MM.1S (cell line): ENCODE results near the gene PNPLA5.

Source experiments
- DNase-seq: peaks from one replicate; pipeline ENCODE4 v3.0.0-alpha.2; 2015
- H2AFZ ChIP-seq: fragments of 300-600 bp; sonication (generic); 2 replicates; pipeline ENCODE4 v1.6.0; 2016; ENCODE audit warnings: antibody characterized with exemption, low read length
- H3F3A ChIP-seq: fragments of 300-600 bp; sonication (generic); 2 replicates; pipeline ENCODE4 v1.6.1; 2016; ENCODE audit warnings: mild to moderate bottlenecking, antibody characterized with exemption, low read length, moderate library complexity, mixed read lengths; ENCODE audit not compliant: insufficient read depth
- H3K27ac ChIP-seq: fragments of 300-600 bp; sonication (generic); 2 replicates; pipeline ENCODE4 v1.5.1; 2016; ENCODE audit warnings: mild to moderate bottlenecking, low read length
- H3K27me3 ChIP-seq: fragments of 300-600 bp; sonication (generic); replicated peaks from 2 replicates; pipeline ENCODE4 v1.6.0; 2016; ENCODE audit warnings: low read length; ENCODE audit not compliant: insufficient read depth
- H3K36me3 ChIP-seq: fragments of 300-600 bp; sonication (generic); replicated peaks from 2 replicates; pipeline ENCODE4 v1.6.1; 2016; ENCODE audit warnings: mild to moderate bottlenecking, low read length, mixed read lengths; ENCODE audit not compliant: insufficient read depth
- H3K4me1 ChIP-seq: fragments of 300-600 bp; sonication (generic); 2 replicates; pipeline ENCODE4 v1.6.1; 2016; ENCODE audit warnings: low read length, mixed read lengths
- H3K4me2 ChIP-seq: fragments of 300-600 bp; sonication (generic); 2 replicates; pipeline ENCODE4 v1.6.0; 2016; ENCODE audit warnings: low read depth, low read length
- H3K4me3 ChIP-seq: fragments of 300-600 bp; sonication (generic); 2 replicates; pipeline ENCODE4 v1.5.1; 2016; ENCODE audit warnings: low read length, mixed read lengths
- H3K79me2 ChIP-seq: fragments of 300-600 bp; sonication (generic); 2 replicates; pipeline ENCODE4 v1.6.1; 2016; ENCODE audit warnings: mixed run types, low read length, mixed read lengths
- H3K9ac ChIP-seq: fragments of 300-600 bp; sonication (generic); 2 replicates; pipeline ENCODE4 v1.6.1; 2016; ENCODE audit warnings: low read length, mixed read lengths
- H3K9me2 ChIP-seq: fragments of 300-600 bp; sonication (generic); replicated peaks from 2 replicates; pipeline ENCODE4 v1.6.1; 2016; ENCODE audit warnings: mild to moderate bottlenecking, low read length, mixed read lengths; ENCODE audit not compliant: insufficient read depth
- H3K9me3 ChIP-seq: fragments of 300-600 bp; sonication (generic); replicated peaks from 2 replicates; pipeline ENCODE4 v1.6.1; 2016; ENCODE audit warnings: mild to moderate bottlenecking, low read length, mixed read lengths; ENCODE audit not compliant: insufficient read depth
- H4K20me1 ChIP-seq: fragments of 300-600 bp; sonication (generic); 2 replicates; pipeline ENCODE4 v1.6.1; 2016; ENCODE audit warnings: mild to moderate bottlenecking, low read length, moderate library complexity, mixed read lengths; ENCODE audit not compliant: insufficient read depth
- CTCF ChIP-seq: fragments of 300-600 bp; sonication (generic); IDR thresholded peaks from 2 replicates; pipeline ENCODE4 v1.5.1; 2016; ENCODE audit warnings: antibody characterized with exemption, low read length, mixed read lengths
- EZH2 ChIP-seq: fragments of 300-600 bp; sonication (generic); optimal IDR thresholded peaks from 2 replicates; pipeline ENCODE3; 2017; ENCODE audit warnings: low read depth, mild to moderate bottlenecking, antibody characterized with exemption, low read length, mixed read lengths
- EZH2phosphoT487 ChIP-seq: fragments of 300-600 bp; sonication (generic); IDR thresholded peaks from 2 replicates; pipeline ENCODE4 v1.6.1; 2018; ENCODE audit warnings: antibody characterized with exemption, low read length

PNPLA5 gene

DNA sequence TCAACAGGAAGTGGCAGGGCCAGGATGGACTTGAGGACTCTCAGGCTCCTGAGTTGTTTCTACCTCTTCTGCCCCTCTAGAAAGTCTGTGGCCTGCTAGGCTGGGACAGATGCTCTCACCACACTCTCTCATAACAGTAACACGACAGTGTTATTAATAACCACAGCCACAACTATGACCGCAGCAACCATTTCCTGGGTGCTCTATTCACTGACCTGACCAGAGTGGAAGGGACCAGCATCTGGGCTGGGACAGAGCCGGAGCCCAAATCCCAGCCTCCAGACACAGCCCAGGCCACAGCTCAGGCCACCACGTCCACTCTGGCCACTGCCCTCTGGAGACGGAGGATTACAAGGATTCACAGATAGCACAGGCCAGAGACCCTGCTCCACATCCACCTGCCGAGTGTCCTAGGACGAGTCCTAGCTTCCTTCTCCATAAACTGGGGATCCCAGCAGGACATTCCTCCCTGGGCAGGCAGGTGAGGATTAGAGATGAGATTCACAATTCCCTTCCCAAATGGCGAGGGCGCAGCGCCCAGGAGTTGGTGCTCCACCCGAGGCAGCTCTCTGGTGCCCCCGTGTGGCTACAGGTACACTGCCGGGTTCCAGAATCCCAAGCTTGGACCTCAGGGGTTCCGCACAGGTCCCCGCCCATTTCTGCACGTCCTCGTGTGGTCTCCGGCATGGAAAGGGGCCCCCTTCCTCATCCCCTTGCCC, 7.1 kb downstream of the PNPLA5 start:
- Histone ChIP-seq H3K4me3 (no peak overlapping the region; the same call in 1 of the 2 replicates), H3K79me2 (no peaks in the 10 kb centered on the region), H2AFZ (0 out of 2 replicates have a peak overlapping the region, but pooled peaks have one; percentile 14), H3K9me3 (no peaks in the 10 kb centered on the region), H3K27me3 (peaks cover 64% of the 10 kb centered on the region), H3F3A (no peaks in the 10 kb centered on the region; the same call in 1 of the 2 replicates), H4K20me1 (no peaks in the 10 kb centered on the region), H3K36me3 (no peaks in the 10 kb centered on the region), H3K4me1 (peaks cover 7% of the 10 kb centered on the region; the same call in 1 of the 2 replicates), H3K4me2 (peak overlapping the region; percentile 56; the same call in 1 of the 2 replicates), H3K9me2 (no peaks in the 10 kb centered on the region), H3K27ac (no peak overlapping the region), H3K9ac (no peak overlapping the region)
- TF ChIP-seq EZH2phosphoT487 (no peak), EZH2 (no peak), CTCF (peak; percentile 82)
- DNase-seq = peak; percentile 45

GRCh38 chr22:43883719-43884415, 7.9 kb downstream of the PNPLA5 start:
- Histone ChIP-seq H3K4me2 (no peak overlapping the region), H4K20me1 (no peaks in the 10 kb centered on the region), H3K79me2 (no peaks in the 10 kb centered on the region), H3K27me3 (peaks cover 64% of the 10 kb centered on the region), H2AFZ (no peak overlapping the region), H3K9me3 (no peaks in the 10 kb centered on the region), H3K36me3 (no peaks in the 10 kb centered on the region), H3K9ac (no peak overlapping the region), H3K9me2 (no peaks in the 10 kb centered on the region), H3K4me3 (no peak overlapping the region), H3K27ac (no peak overlapping the region), H3K4me1 (peaks cover 7% of the 10 kb centered on the region; the same call in 1 of the 2 replicates), H3F3A (no peaks in the 10 kb centered on the region; the same call in 1 of the 2 replicates)
- TF ChIP-seq EZH2phosphoT487 = no peak
- no peak for TF ChIP-seq CTCF
- TF ChIP-seq EZH2 = no peak
- no peak for DNase-seq

GRCh38 chr22:43883012-43883661, 8.7 kb downstream of the PNPLA5 start:
- Histone ChIP-seq H3K27me3 (peaks cover 67% of the 10 kb centered on the region), H3K4me3 (no peak overlapping the region), H3K9ac (no peak overlapping the region), H3K9me2 (no peaks in the 10 kb centered on the region), H3F3A (no peaks in the 10 kb centered on the region; the same call in 1 of the 2 replicates), H3K9me3 (no peaks in the 10 kb centered on the region), H4K20me1 (no peaks in the 10 kb centered on the region), H3K36me3 (no peaks in the 10 kb centered on the region), H3K4me1 (peaks cover 7% of the 10 kb centered on the region; the same call in 1 of the 2 replicates), H3K79me2 (no peaks in the 10 kb centered on the region), H3K4me2 (no peak overlapping the region), H2AFZ (no peak overlapping the region), H3K27ac (no peak overlapping the region)
- TF ChIP-seq CTCF = peak; percentile 76
- no peak for TF ChIP-seq EZH2phosphoT487
- peak; percentile 61 for DNase-seq
